GM12892 (cell line): ENCODE data around the gene PEX11A.

Source experiments
- DNase-seq: peaks from one replicate; pipeline ENCODE4 v3.0.0; 2011; ENCODE audit not compliant: insufficient read length
- FAIRE-seq: peaks from 2 replicates; lab custom pipeline; 2011; peaks lifted over from hg19 to GRCh38; lab: Jason Lieb, UNC
- POLR2A ChIP-seq: IDR thresholded peaks from 2 replicates; pipeline ENCODE4 v1.6.1; 2011; ENCODE audit warnings: low read depth, low read length, control low read depth
- POLR2AphosphoS5 ChIP-seq: IDR thresholded peaks from 2 replicates; pipeline ENCODE4 v1.6.1; 2011; ENCODE audit warnings: low read depth, low read length, control low read depth
- TAF1 ChIP-seq: IDR thresholded peaks from 2 replicates; pipeline ENCODE4 v1.6.1; 2011; ENCODE audit warnings: low read depth, mild to moderate bottlenecking, control low read depth, low read length, borderline replicate concordance

Gene PEX11A

GRCh38 chr15:89652131-89652530 lies 38.4 kb downstream of the PEX11A start:
- TF ChIP-seq TAF1 (no peak), POLR2A (no peak), POLR2AphosphoS5 (no peak)
- FAIRE-seq (no peak), DNase-seq (no peak)

- no peak for FAIRE-seq
- no peak for TF ChIP-seq POLR2A
- no peak for TF ChIP-seq POLR2AphosphoS5
- TF ChIP-seq TAF1, result no peak
- DNase-seq, result no peak
These were observed 40.8 kb downstream of the PEX11A start for GRCh38 chr15:89649716-89650115.

- no peak for FAIRE-seq
- DNase-seq, result no peak
- TF ChIP-seq POLR2AphosphoS5 (no peak), POLR2A (no peak), TAF1 (no peak)
These were observed 41.4 kb downstream of the PEX11A start for GRCh38 chr15:89649013-89649625.

GRCh38 chr15:89648106-89649012 lies 42.2 kb downstream of the PEX11A start:
- DNase-seq, result peak; percentile 7
- TF ChIP-seq POLR2A (no peak), TAF1 (no peak), POLR2AphosphoS5 (no peak)
- no peak for FAIRE-seq

GRCh38 chr15:89647191-89647851 lies 43.2 kb downstream of the PEX11A start:
- FAIRE-seq (no peak), DNase-seq (peak; percentile 82)
- TF ChIP-seq POLR2A, result no peak

GRCh38 chr15:89646416-89647141 lies 44.0 kb downstream of the PEX11A start:
- FAIRE-seq (no peak), DNase-seq (no peak)
- TF ChIP-seq POLR2A, result no peak
- TF ChIP-seq TAF1, result no peak
- TF ChIP-seq POLR2AphosphoS5, result no peak

GRCh38 chr15:89645680-89646079 lies 44.9 kb downstream of the PEX11A start:
- TF ChIP-seq TAF1 (no peak), POLR2AphosphoS5 (no peak), POLR2A (no peak)
- DNase-seq (no peak), FAIRE-seq (no peak)

- no peak for TF ChIP-seq POLR2A
- TF ChIP-seq TAF1, result no peak
- TF ChIP-seq POLR2AphosphoS5, result no peak
- no peak for FAIRE-seq
- DNase-seq, result no peak
These were observed 48.4 kb downstream of the PEX11A start for GRCh38 chr15:89642106-89642505.

- DNase-seq, result no peak
- no peak for TF ChIP-seq POLR2A
- TF ChIP-seq TAF1, result no peak
- TF ChIP-seq POLR2AphosphoS5, result no peak
- FAIRE-seq, result no peak
These were observed 49.5 kb downstream of the PEX11A start for GRCh38 chr15:89641053-89641452.

GRCh38 chr15:89640245-89640644 lies 50.3 kb downstream of the PEX11A start:
- no peak for DNase-seq
- FAIRE-seq, result no peak

GRCh38 chr15:89633585-89633984 lies 57.0 kb downstream of the PEX11A start:
- TF ChIP-seq POLR2AphosphoS5, result no peak
- no peak for TF ChIP-seq POLR2A
- TF ChIP-seq TAF1, result no peak
- no peak for FAIRE-seq
- DNase-seq, result no peak

More at GRCh38 chr15:89640245-89640644, 50.3 kb downstream of the PEX11A start:
- TF ChIP-seq POLR2AphosphoS5 (no peak), POLR2A (no peak)
